ENCODE measurements around the gene PIEZO1. TPM values are rescaled to one million over a fixed set of nuclear protein-coding genes. Genes with fewer than 3 reads are reported as not detected.
A peak's percentile ranks its signal among the peaks of the same experiment; 100 is the strongest.

The PIEZO1 gene
- total RNA-seq, 1 donor from 2014 or later = 45.9 TPM

- Histone ChIP-seq H3K27me3 (ENCODE audit: control insufficient read depth in 3 of 3, insufficient read depth in 3 of 3, low read length in 3 of 3) (peaks cover 0 to 7% (median under 1%) of the 10 kb centered on the region in 3 donors), H3K4me1 (ENCODE audit: control insufficient read depth in 3 of 3, insufficient read depth in 3 of 3, low read length in 3 of 3) (peaks cover 23 to 45% (median 35%) of the 10 kb centered on the region in 3 donors), H3K9me3 (ENCODE audit: control insufficient read depth in 3 of 3, low read length in 3 of 3) (no peaks in the 10 kb centered on the region), H3K9ac (ENCODE audit: low read depth in 1 of 3, low read length in 3 of 3) (peak overlapping the region; percentile 65 to 84 (median 83)), H3K27ac (ENCODE audit: low read depth, low read length) (no peak overlapping the region), H3K36me3 (ENCODE audit: control insufficient read depth in 3 of 3, insufficient read depth in 3 of 3, low read length in 3 of 3) (peaks cover 7 to 16% (median 12%) of the 10 kb centered on the region in 3 donors), H3K4me3 (ENCODE audit: low read length in 3 of 3) (peak overlapping the region; percentile 68 to 87 (median 76))
Measured at GRCh38 chr16:88810166-88810911, 25.3 kb upstream of the PIEZO1 start.

DNA sequence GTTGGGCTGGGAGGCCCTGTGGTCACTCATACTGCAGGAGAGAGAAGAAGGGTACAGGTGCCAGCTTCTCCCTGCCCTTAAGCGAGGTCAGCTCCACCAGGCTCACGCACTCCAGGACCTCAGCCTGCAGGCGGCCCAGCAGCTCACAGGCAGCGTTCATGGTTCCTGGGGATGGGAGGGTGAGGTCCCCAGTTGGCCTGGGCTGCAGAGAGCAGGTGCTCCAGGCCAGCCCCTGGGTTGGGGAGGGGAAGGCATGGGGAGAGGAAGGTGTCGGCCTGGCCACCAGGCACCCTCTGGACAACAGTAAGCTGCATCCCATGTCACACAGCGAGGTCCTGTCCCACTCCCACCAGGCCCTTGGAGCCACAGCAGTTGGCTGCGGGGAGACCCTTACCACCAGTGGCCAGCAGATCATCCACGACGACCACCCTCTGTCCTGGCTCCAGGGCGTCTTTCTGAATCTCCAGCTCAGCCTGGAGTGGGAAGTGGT is 24.7 kb upstream of the PIEZO1 start:
- Histone ChIP-seq H3K36me3 (ENCODE audit: control insufficient read depth in 3 of 3, insufficient read depth in 3 of 3, low read length in 3 of 3) (peaks cover 7 to 16% (median 12%) of the 10 kb centered on the region in 3 donors), H3K27me3 (ENCODE audit: control insufficient read depth in 3 of 3, insufficient read depth in 3 of 3, low read length in 3 of 3) (peaks cover 0 to 13% (median 0%) of the 10 kb centered on the region in 3 donors), H3K9me3 (ENCODE audit: control insufficient read depth in 3 of 3, low read length in 3 of 3) (no peaks in the 10 kb centered on the region), H3K27ac (ENCODE audit: low read depth, low read length) (no peak overlapping the region), H3K4me1 (ENCODE audit: control insufficient read depth in 3 of 3, insufficient read depth in 3 of 3, low read length in 3 of 3) (peaks cover 23 to 45% (median 35%) of the 10 kb centered on the region in 3 donors), H3K9ac (ENCODE audit: low read depth in 1 of 3, low read length in 3 of 3) (peak overlapping the region in 2 of 3 donors; percentile 16 to 84), H3K4me3 (ENCODE audit: low read length in 3 of 3) (peak overlapping the region in 1 of 3 donors; percentile 87)

DNA sequence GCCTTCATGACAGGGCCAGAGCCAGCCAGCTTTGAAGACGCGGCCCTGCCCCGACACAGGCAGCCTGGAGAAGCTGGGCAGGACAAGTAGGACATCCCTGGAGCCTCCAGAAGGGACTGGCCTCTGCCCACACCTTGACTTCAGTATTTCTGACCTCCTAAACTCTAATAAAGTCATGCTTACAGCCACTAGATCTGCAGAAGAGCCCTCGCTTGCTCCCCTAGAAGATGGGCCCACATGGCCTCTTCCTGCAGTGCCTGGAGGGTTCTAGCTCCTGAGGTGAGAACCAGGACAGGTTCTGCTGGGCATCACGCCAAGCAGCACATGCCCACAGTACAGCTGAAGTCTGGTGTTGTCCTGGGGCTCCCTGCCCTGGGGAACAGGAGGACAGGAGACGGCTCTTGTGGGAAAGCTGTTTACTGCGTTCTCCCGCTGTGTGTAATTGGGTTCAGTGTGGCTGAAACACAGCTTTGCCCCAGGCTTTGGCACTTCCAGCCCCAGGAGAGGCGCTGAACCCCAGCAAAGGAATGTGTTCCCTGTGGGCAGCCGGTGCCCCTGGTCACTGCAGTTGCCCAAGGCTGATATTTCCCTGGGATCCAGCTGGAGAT is 24.2 kb upstream of the PIEZO1 start:
- Histone ChIP-seq H3K9ac (ENCODE audit: low read depth in 1 of 3, low read length in 3 of 3) (peak overlapping the region in 1 of 3 donors; percentile 84), H3K4me1 (ENCODE audit: control insufficient read depth in 3 of 3, insufficient read depth in 3 of 3, low read length in 3 of 3) (peaks cover 23 to 45% (median 35%) of the 10 kb centered on the region in 3 donors)

DNA sequence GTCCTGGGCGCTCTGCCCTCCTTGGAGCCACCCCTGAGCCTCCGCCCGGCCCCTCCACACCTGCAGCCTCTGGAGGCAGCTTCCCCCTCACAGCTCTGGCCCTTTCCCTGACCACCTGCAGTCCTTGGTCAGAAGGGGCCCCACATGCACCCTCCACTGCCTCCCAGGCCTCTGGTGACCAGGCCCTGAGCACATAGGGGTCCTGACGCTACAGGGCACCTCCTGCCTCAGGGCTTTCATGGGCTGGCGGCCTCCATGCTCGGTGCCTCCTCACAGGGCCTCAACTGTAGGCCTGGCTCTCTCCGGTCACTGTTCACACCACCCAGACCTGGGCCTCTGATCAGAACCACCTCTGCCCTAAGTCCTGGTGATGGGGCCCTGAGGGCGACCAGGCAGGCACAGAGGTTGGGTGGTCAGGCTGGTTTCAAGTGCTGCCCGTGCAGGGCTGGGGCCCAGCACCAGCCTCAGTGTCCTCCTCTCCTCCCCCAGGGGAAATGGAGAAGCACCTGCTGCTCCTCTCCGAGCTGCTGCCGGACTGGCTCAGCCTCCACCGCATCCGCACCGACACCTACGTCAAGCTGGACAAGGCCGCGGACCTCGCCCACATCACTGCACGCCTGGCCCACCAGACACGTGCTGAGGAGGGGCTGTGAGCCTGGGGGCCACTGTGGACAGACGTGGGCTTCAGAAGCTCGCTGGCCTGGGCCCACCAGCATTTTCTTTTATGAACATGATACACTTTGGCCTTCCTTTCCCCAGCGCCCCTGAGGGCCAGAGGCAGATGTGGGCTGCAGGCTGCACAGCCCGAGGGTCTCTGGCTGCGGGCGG is 22.8 kb upstream of the PIEZO1 start:
- H3K36me3 ChIP-seq (ENCODE audit: control insufficient read depth in 3 of 3, insufficient read depth in 3 of 3, low read length in 3 of 3) = peaks cover 7 to 16% (median 12%) of the 10 kb centered on the region in 3 donors
- H3K27ac ChIP-seq (ENCODE audit: low read depth, low read length) = no peak overlapping the region
- H3K4me3 ChIP-seq (ENCODE audit: low read length in 3 of 3) = no peak overlapping the region
- peaks cover 23 to 45% (median 36%) of the 10 kb centered on the region in 3 donors for H3K4me1 ChIP-seq (ENCODE audit: control insufficient read depth in 3 of 3, insufficient read depth in 3 of 3, low read length in 3 of 3)
- peaks cover 0 to 16% (median 3%) of the 10 kb centered on the region in 3 donors for H3K27me3 ChIP-seq (ENCODE audit: control insufficient read depth in 3 of 3, insufficient read depth in 3 of 3, low read length in 3 of 3)
- H3K9ac ChIP-seq (ENCODE audit: low read depth in 1 of 3, low read length in 3 of 3) = no peak overlapping the region
- H3K9me3 ChIP-seq (ENCODE audit: control insufficient read depth in 3 of 3, low read length in 3 of 3) = no peaks in the 10 kb centered on the region

More for the DNA sequence above, 24.2 kb upstream of the PIEZO1 start:
- Histone ChIP-seq H3K27ac (ENCODE audit: low read depth, low read length) (no peak overlapping the region), H3K9me3 (ENCODE audit: control insufficient read depth in 3 of 3, low read length in 3 of 3) (no peaks in the 10 kb centered on the region), H3K27me3 (ENCODE audit: control insufficient read depth in 3 of 3, insufficient read depth in 3 of 3, low read length in 3 of 3) (peaks cover 0 to 16% (median 2%) of the 10 kb centered on the region in 3 donors), H3K36me3 (ENCODE audit: control insufficient read depth in 3 of 3, insufficient read depth in 3 of 3, low read length in 3 of 3) (peaks cover 7 to 16% (median 12%) of the 10 kb centered on the region in 3 donors), H3K4me3 (ENCODE audit: low read length in 3 of 3) (no peak overlapping the region)

- Histone ChIP-seq H3K4me1 (ENCODE audit: control insufficient read depth in 3 of 3, insufficient read depth in 3 of 3, low read length in 3 of 3) (peaks cover 20 to 40% (median 34%) of the 10 kb centered on the region in 3 donors), H3K27me3 (ENCODE audit: control insufficient read depth in 3 of 3, insufficient read depth in 3 of 3, low read length in 3 of 3) (peaks cover 0 to 16% (median 3%) of the 10 kb centered on the region in 3 donors), H3K36me3 (ENCODE audit: control insufficient read depth in 3 of 3, insufficient read depth in 3 of 3, low read length in 3 of 3) (peaks cover 7 to 16% (median 12%) of the 10 kb centered on the region in 3 donors), H3K9me3 (ENCODE audit: control insufficient read depth in 3 of 3, low read length in 3 of 3) (no peaks in the 10 kb centered on the region), H3K27ac (ENCODE audit: low read depth, low read length) (no peak overlapping the region), H3K4me3 (ENCODE audit: low read length in 3 of 3) (no peak overlapping the region), H3K9ac (ENCODE audit: low read depth in 1 of 3, low read length in 3 of 3) (peak overlapping the region in 1 of 3 donors; percentile 25)
Measured at GRCh38 chr16:88807142-88807625, 22.2 kb upstream of the PIEZO1 start.

GRCh38 chr16:88806491-88807111 is 21.6 kb upstream of the PIEZO1 start:
- Histone ChIP-seq H3K27me3 (ENCODE audit: control insufficient read depth in 3 of 3, insufficient read depth in 3 of 3, low read length in 3 of 3) (peaks cover 0 to 16% (median 3%) of the 10 kb centered on the region in 3 donors), H3K4me3 (ENCODE audit: low read length in 3 of 3) (no peak overlapping the region), H3K4me1 (ENCODE audit: control insufficient read depth in 3 of 3, insufficient read depth in 3 of 3, low read length in 3 of 3) (peaks cover 20 to 36% (median 30%) of the 10 kb centered on the region in 3 donors), H3K27ac (ENCODE audit: low read depth, low read length) (no peak overlapping the region), H3K36me3 (ENCODE audit: control insufficient read depth in 3 of 3, insufficient read depth in 3 of 3, low read length in 3 of 3) (peaks cover 7 to 16% (median 12%) of the 10 kb centered on the region in 3 donors), H3K9me3 (ENCODE audit: control insufficient read depth in 3 of 3, low read length in 3 of 3) (no peaks in the 10 kb centered on the region), H3K9ac (ENCODE audit: low read depth in 1 of 3, low read length in 3 of 3) (no peak overlapping the region)

- no peak overlapping the region for H3K4me3 ChIP-seq (ENCODE audit: low read length in 3 of 3)
- peaks cover 0 to 16% (median 3%) of the 10 kb centered on the region in 3 donors for H3K27me3 ChIP-seq (ENCODE audit: control insufficient read depth in 3 of 3, insufficient read depth in 3 of 3, low read length in 3 of 3)
- H3K36me3 ChIP-seq (ENCODE audit: control insufficient read depth in 3 of 3, insufficient read depth in 3 of 3, low read length in 3 of 3) = peaks cover 7 to 16% (median 12%) of the 10 kb centered on the region in 3 donors
- H3K9me3 ChIP-seq (ENCODE audit: control insufficient read depth in 3 of 3, low read length in 3 of 3) = no peaks in the 10 kb centered on the region
- H3K4me1 ChIP-seq (ENCODE audit: control insufficient read depth in 3 of 3, insufficient read depth in 3 of 3, low read length in 3 of 3) = peaks cover 16 to 34% (median 28%) of the 10 kb centered on the region in 3 donors
- H3K27ac ChIP-seq (ENCODE audit: low read depth, low read length) = no peak overlapping the region
- no peak overlapping the region for H3K9ac ChIP-seq (ENCODE audit: low read depth in 1 of 3, low read length in 3 of 3)
Measured at GRCh38 chr16:88805887-88806393, 20.9 kb upstream of the PIEZO1 start.

DNA sequence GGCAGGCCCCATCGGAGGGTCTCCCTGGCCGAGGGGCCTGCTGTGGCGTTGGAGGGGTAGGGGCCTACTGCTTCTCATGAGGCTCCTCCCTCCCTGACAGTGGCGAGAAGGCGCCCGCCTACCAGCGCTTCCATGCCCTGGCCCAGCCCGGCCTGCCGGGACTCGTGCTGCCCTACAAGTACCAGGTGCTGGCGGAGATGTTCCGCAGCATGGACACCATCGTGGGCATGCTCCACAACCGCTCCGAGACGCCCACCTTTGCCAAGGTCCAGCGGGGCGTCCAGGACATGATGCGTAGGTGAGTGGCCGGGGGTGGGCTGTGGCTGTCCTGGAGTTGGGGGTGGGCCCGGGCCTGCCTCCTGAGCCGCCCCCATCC is 20.3 kb upstream of the PIEZO1 start:
- Histone ChIP-seq H3K4me1 (ENCODE audit: control insufficient read depth in 3 of 3, insufficient read depth in 3 of 3, low read length in 3 of 3) (peaks cover 10 to 28% (median 22%) of the 10 kb centered on the region in 3 donors), H3K9ac (ENCODE audit: low read depth in 1 of 3, low read length in 3 of 3) (no peak overlapping the region), H3K36me3 (ENCODE audit: control insufficient read depth in 3 of 3, insufficient read depth in 3 of 3, low read length in 3 of 3) (peaks cover 7 to 15% (median 12%) of the 10 kb centered on the region in 3 donors)

More for the DNA sequence above, 20.3 kb upstream of the PIEZO1 start:
- Histone ChIP-seq H3K4me3 (ENCODE audit: low read length in 3 of 3) (no peak overlapping the region), H3K27me3 (ENCODE audit: control insufficient read depth in 3 of 3, insufficient read depth in 3 of 3, low read length in 3 of 3) (peaks cover 0 to 16% (median 3%) of the 10 kb centered on the region in 3 donors), H3K27ac (ENCODE audit: low read depth, low read length) (no peak overlapping the region), H3K9me3 (ENCODE audit: control insufficient read depth in 3 of 3, low read length in 3 of 3) (no peaks in the 10 kb centered on the region)
